OCI-LY3 (cell line): ENCODE results near the gene SRCAP.

ENCODE experiments used
- H2AFZ ChIP-seq: fragments of 200-600, 300-600 bp; shearing (Covaris generic); 2 replicates; pipeline ENCODE4 v1.6.0; 2014; ENCODE audit warnings: antibody characterized with exemption, low read depth, low read length
- H3K27ac ChIP-seq: fragments of 200-600, 300-600 bp; sonication (generic); 2 replicates; pipeline ENCODE4 v1.5.1; 2014; ENCODE audit warnings: mild to moderate bottlenecking, low read length, moderate library complexity, mixed read lengths
- H3K27me3 ChIP-seq: fragments of 200-600, 300-600 bp; sonication (generic); 2 replicates; pipeline ENCODE4 v1.6.1; 2014; ENCODE audit warnings: low read depth, low read length, mixed read lengths
- H3K36me3 ChIP-seq: fragments of 200-600, 300-600 bp; sonication (generic); replicated peaks from 2 replicates; pipeline ENCODE3; 2014; ENCODE audit warnings: low read depth, low read length, mixed read lengths
- H3K4me1 ChIP-seq: fragments of 300-600, 200-600 bp; sonication (generic); 2 replicates; pipeline ENCODE4 v1.6.1; 2014; ENCODE audit warnings: low read length, mixed read lengths
- H3K4me2 ChIP-seq: fragments of 200-600, 300-600 bp; sonication (generic); 2 replicates; pipeline ENCODE4 v1.6.1; 2014; ENCODE audit warnings: low read length, mixed read lengths
- H3K4me3 ChIP-seq: fragments of 300-600, 200-600 bp; sonication (generic); 2 replicates; pipeline ENCODE4 v1.5.1; 2014; ENCODE audit warnings: antibody characterized with exemption, mild to moderate bottlenecking, low read length, moderate library complexity
- H3K79me2 ChIP-seq: fragments of 300-600, 200-600 bp; shearing (Covaris generic); 2 replicates; pipeline ENCODE4 v1.6.1; 2014; ENCODE audit warnings: mild to moderate bottlenecking, low read length, mixed read lengths
- H3K9ac ChIP-seq: fragments of 300-600, 200-600 bp; shearing (Covaris generic); 2 replicates; pipeline ENCODE4 v1.6.0; 2014; ENCODE audit warnings: mild to moderate bottlenecking, low read length, moderate library complexity
- H3K9me3 ChIP-seq: fragments of 200-600, 300-600 bp; shearing (Covaris generic); 2 replicates; pipeline ENCODE4 v1.6.1; 2014; ENCODE audit warnings: low read length, mixed read lengths; ENCODE audit not compliant: insufficient read depth
- H4K20me1 ChIP-seq: fragments of 200-600, 300-600 bp; sonication (generic); 2 replicates; pipeline ENCODE4 v1.6.1; 2016; ENCODE audit warnings: low read length, mixed read lengths; ENCODE audit not compliant: insufficient read depth
- EZH2phosphoT487 ChIP-seq: fragments of 200-600 bp; shearing (Covaris generic); IDR thresholded peaks from 2 replicates; pipeline ENCODE4 v1.6.1; 2018; ENCODE audit warnings: antibody characterized with exemption, mixed run types, low read depth
- TF ChIP-seq, protein P1 (sequence below): fragments of 200-600, 300-600 bp; sonication (generic); IDR thresholded peaks from 2 replicates; pipeline ENCODE4 v1.5.1; 2014; ENCODE audit warnings: antibody characterized with exemption, low read length, low read depth

The SRCAP gene

DNA sequence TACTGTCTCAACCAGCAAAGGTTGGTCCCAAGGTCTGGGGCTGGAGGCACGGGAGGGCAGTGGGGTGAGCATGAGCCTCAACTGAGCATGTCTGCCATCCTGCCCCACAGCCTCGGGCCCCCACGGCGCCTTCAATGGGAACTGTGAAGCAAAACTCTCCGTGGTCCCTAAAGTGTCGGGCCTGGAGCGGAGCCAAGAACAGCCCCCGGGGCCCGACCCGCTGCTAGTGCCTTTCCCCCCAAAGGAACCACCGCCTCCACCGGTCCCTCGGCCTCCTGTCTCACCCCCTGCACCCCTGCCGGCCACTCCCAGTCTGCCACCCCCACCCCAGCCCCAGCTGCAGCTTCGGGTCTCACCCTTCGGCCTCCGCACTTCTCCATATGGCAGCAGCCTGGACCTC is 36.5 kb upstream of the SRCAP start:
- peak overlapping the region; percentile 98 for H3K27ac ChIP-seq

DNA sequence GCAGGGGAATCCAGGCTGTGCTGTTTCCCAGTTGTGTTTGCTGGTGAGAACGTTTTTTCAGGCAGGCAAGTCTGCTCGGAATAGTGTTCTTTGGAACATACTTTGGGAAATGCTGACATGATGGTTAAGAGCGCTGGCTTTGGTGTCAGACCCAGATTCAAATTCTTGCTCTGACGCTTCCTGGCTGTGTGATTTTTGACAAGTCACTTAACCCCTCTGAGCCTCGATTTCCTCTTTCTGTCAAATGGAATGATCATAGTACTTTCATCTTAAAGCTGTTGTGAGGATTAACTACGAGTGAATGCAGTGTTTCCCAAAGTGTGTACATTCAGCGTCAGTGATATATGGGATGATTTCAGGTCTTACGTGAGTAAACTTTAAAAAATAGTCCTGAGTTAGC is 35.9 kb upstream of the SRCAP start:
- H3K9me3 ChIP-seq, result no peaks in the 10 kb centered on the region
- peak overlapping the region; percentile 69 for H3K4me3 ChIP-seq
- TF ChIP-seq, protein P1, sequence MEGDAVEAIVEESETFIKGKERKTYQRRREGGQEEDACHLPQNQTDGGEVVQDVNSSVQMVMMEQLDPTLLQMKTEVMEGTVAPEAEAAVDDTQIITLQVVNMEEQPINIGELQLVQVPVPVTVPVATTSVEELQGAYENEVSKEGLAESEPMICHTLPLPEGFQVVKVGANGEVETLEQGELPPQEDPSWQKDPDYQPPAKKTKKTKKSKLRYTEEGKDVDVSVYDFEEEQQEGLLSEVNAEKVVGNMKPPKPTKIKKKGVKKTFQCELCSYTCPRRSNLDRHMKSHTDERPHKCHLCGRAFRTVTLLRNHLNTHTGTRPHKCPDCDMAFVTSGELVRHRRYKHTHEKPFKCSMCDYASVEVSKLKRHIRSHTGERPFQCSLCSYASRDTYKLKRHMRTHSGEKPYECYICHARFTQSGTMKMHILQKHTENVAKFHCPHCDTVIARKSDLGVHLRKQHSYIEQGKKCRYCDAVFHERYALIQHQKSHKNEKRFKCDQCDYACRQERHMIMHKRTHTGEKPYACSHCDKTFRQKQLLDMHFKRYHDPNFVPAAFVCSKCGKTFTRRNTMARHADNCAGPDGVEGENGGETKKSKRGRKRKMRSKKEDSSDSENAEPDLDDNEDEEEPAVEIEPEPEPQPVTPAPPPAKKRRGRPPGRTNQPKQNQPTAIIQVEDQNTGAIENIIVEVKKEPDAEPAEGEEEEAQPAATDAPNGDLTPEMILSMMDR, result no peak
- TF ChIP-seq EZH2phosphoT487, result no peak
- H3K9ac ChIP-seq, result peak overlapping the region; percentile 49
- peak overlapping the region; percentile 97 for H3K4me2 ChIP-seq
- H4K20me1 ChIP-seq, result peaks cover 59% of the 10 kb centered on the region
- H3K79me2 ChIP-seq, result peaks cover 74% of the 10 kb centered on the region
- H3K27me3 ChIP-seq, result no peaks in the 10 kb centered on the region
- no peak overlapping the region for H2AFZ ChIP-seq
- peaks cover 70% of the 10 kb centered on the region for H3K36me3 ChIP-seq
- H3K27ac ChIP-seq, result peak overlapping the region; percentile 98
- H3K4me1 ChIP-seq, result peaks cover 31% of the 10 kb centered on the region

More for the DNA sequence above, 36.5 kb upstream of the SRCAP start:
- Histone ChIP-seq H4K20me1 (peaks cover 55% of the 10 kb centered on the region), H3K27me3 (no peaks in the 10 kb centered on the region), H3K4me1 (peaks cover 32% of the 10 kb centered on the region), H2AFZ (no peak overlapping the region), H3K36me3 (peaks cover 64% of the 10 kb centered on the region), H3K4me2 (peak overlapping the region; percentile 97), H3K4me3 (peak overlapping the region; percentile 86), H3K9me3 (no peaks in the 10 kb centered on the region), H3K9ac (no peak overlapping the region), H3K79me2 (peaks cover 74% of the 10 kb centered on the region)
- TF ChIP-seq EZH2phosphoT487, result no peak
- TF ChIP-seq, protein P1, result no peak

DNA sequence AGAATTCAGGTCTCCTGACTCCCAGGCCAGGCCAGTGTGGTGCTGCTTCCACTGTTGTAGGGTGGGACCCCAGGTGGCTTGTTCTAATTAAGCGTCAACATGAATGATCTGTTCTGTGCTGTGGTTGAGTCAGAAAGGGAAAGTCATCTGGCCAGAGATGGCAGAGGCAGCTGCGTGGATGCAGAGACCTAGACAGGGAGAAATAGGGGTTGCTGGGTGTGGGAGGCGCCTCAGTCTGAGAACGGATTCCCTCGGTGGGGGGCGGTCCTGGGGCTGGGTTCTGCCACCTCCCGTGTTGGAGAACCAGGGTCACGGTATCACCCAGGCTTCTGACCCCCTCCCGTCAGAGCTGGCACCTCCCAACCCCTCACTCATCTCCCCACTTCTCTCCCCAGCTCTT is 35.2 kb upstream of the SRCAP start:
- Histone ChIP-seq H3K27ac (peak overlapping the region; percentile 98), H3K36me3 (peaks cover 74% of the 10 kb centered on the region)

DNA sequence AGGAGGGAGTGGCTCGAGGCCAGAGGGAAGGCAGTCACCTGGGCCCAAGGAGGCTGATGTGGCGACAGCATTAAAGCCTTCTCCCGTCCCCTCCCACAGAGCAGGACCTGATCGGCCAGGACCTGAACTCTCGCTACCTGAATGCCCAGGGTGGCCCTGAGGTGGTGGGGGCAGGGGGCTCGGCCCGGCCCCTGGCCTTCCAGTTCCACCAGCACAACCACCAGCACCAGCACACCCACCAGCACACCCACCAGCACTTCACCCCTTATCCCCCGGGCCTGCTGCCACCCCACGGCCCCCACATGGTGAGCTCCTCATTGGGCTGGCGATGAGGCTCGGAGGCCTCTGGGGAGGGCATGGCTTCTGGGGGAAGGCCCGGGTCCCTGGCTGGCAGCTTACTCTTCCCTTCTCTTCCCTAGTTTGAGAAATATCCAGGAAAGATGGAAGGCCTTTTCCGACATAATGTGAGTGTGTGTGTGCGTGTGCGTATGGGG is 34.3 kb upstream of the SRCAP start:
- no peak overlapping the region for H3K27ac ChIP-seq

More for the DNA sequence above, 35.2 kb upstream of the SRCAP start:
- Histone ChIP-seq H3K4me2 (peak overlapping the region; percentile 97), H3K9ac (peak overlapping the region; percentile 49), H3K27me3 (no peaks in the 10 kb centered on the region), H3K4me3 (peak overlapping the region; percentile 69), H3K4me1 (peaks cover 31% of the 10 kb centered on the region), H4K20me1 (peaks cover 59% of the 10 kb centered on the region), H2AFZ (no peak overlapping the region), H3K9me3 (no peaks in the 10 kb centered on the region), H3K79me2 (peaks cover 74% of the 10 kb centered on the region)
- TF ChIP-seq EZH2phosphoT487, result no peak
- TF ChIP-seq, protein P1, result no peak

More for the DNA sequence above, 34.3 kb upstream of the SRCAP start:
- Histone ChIP-seq H3K36me3 (peaks cover 81% of the 10 kb centered on the region), H3K4me1 (peaks cover 31% of the 10 kb centered on the region), H3K27me3 (no peaks in the 10 kb centered on the region), H3K4me3 (no peak overlapping the region), H3K4me2 (0 out of 2 replicates have a peak overlapping the region, but pooled peaks have one; percentile 11), H4K20me1 (peaks cover 60% of the 10 kb centered on the region), H3K79me2 (peaks cover 69% of the 10 kb centered on the region), H2AFZ (no peak overlapping the region), H3K9me3 (no peaks in the 10 kb centered on the region), H3K9ac (no peak overlapping the region)
- TF ChIP-seq, protein P1, result no peak
- no peak for TF ChIP-seq EZH2phosphoT487
